KBM-7 (cell line): Measurements from ENCODE around the gene SEPTIN7.

Experiments used
- DNase-seq: peaks from one replicate; pipeline ENCODE4 v3.0.0-alpha.2; 2015
- in situ Hi-C: fragments of 300-500 bp; cut with MboI; formaldehyde crosslinking; loops from 2 replicates; pipeline ENCODE4 v1.14.3; 2020; ENCODE audit warnings: low sequenced_read_pairs, low pct_unique_long_range_greater_than_20kb, mixed read lengths

Gene SEPTIN7

GRCh38 chr7:35823440-35823839 is 22.6 kb downstream of the SEPTIN7 start:
- in situ Hi-C loops: no loop called here
- no peak for DNase-seq

GRCh38 chr7:35825974-35826373 is 25.1 kb downstream of the SEPTIN7 start:
- in situ Hi-C loops: no loop called here
- DNase-seq: no peak

DNA sequence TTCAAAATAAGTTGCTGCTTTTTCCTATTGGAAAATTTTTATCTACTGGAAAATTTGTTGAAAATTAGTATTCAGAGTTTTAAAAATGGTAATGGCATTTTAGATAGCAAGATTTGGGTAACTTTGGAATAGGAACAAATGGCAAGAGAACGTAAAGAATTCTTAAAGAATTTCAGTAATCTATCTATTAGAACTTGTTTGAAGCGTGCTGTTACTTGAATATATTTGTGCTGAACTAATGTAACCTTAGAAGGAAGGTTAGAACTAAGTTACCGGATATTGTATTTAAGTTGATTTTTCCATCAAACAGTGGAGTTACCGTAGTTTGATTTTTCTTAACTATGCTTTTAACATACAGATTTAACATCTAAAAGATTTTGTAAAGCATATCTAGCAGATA is 25.9 kb downstream of the SEPTIN7 start:
- no peak for DNase-seq

DNA sequence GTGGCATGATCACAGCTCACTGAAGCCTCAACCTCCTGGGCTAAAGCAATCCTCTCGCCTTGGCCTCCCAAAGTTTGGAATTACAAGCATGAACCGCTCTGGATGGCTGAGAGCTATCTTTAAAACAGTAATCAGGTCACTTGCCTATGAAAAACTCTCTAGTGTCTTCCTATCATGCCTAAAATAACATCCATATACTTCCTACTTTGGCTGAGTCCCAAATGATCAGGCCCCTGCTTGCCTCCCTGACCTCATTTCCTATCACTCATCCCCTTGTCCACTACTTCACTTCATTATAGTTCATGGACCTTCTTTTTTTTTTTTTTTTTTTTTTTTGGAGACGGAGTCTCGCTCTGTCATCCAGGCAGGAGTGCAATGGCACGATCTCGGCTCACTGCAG is 28.0 kb downstream of the SEPTIN7 start:
- DNase-seq: no peak

More for the DNA sequence above, 25.9 kb downstream of the SEPTIN7 start:
- in situ Hi-C loops: no loop called here

DNA sequence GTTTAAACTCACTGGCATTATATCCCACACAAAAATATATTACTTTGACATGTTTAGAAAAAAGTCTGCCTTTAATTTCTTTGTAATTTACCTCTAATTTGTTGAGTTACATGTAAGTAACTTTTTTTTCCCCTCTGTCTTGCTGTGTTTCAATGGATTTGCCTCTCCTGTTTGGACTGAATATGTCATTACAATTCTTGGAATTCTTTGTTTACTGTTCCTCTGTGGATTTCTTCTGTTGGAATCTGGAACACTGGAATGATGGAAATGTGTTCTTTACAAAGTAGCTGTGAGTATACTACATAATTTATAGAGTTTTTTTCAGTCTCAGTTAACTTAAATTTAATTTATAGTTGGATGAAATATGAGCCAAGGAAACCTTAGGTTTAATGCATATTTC is 30.4 kb downstream of the SEPTIN7 start:
- in situ Hi-C loops: no loop called here
- no peak for DNase-seq

More for the DNA sequence above, 28.0 kb downstream of the SEPTIN7 start:
- in situ Hi-C loops: no loop called here

- DNase-seq: no peak
- in situ Hi-C loops: no loop called here
These were observed 39.3 kb downstream of the SEPTIN7 start for GRCh38 chr7:35839860-35840854.

DNA sequence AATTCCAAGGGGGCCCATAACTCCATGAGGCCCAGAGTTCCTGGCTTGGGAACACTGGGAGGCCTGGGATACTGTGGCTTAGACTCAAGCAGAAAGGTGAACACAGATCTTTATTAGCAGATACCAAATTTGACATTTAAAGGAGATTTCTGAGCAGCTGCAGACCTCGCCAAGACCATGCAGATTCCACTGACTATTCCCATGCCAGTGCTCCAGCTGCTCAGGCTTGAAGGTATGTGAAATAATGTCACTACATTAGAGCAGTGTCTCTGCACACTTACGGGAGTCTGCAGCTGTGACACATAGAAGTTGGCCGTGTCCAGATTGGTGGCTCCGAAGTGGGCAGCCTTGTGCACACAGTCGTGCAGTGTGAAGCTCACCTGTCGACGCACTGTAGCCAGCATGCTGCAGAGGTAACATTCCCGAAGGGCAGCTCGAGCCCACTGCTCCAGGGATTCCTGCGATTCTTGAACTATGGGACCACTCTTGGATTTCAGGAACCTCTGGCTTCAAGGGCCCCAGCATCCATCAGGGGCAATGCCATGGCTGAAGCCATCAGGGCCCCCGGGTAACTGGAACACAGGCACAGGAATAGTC is 46.1 kb downstream of the SEPTIN7 start:
- DNase-seq: no peak
- in situ Hi-C loops: no loop called here

GRCh38 chr7:35848725-35849124 is 47.9 kb downstream of the SEPTIN7 start:
- in situ Hi-C loops: no loop called here
- DNase-seq: no peak

- in situ Hi-C loops: no loop called here
- no peak for DNase-seq
These were observed 48.4 kb downstream of the SEPTIN7 start for GRCh38 chr7:35849158-35849831.

- no peak for DNase-seq
- in situ Hi-C loops: no loop called here
These were observed 49.1 kb downstream of the SEPTIN7 start for GRCh38 chr7:35849954-35850353.
